ENCODE results near the gene SLC18A2.

Gene SLC18A2

DNA sequence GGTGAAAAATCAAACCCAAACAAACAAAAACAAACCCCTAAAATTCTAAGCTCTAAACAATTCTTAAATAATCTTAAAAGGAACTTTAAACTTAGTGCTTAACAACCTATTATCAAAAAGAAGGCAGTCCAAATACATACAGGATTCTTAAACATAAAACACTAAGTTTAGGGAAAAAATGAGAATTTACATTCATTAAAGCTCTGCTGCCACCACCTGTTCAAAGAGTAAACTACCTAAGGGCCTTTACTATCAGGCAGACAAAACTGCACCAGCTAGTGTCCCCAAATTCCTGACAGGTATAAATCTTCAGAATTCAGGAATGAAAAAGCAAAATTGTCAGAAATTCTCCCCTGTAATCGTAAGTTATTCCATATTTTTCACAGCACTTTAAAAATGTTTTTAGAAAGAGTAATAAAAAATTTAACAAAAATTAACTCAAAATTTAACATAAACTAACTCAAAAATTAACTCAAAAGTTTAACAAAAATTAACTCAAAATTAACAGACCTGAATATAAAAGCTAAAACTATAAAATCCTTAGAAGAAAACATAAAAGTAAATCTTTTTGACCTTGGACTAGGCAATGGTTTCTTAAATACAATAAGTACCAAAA, 79.2 kb downstream of the SLC18A2 start:
- peak; percentile 11 for DNase-seq

DNA sequence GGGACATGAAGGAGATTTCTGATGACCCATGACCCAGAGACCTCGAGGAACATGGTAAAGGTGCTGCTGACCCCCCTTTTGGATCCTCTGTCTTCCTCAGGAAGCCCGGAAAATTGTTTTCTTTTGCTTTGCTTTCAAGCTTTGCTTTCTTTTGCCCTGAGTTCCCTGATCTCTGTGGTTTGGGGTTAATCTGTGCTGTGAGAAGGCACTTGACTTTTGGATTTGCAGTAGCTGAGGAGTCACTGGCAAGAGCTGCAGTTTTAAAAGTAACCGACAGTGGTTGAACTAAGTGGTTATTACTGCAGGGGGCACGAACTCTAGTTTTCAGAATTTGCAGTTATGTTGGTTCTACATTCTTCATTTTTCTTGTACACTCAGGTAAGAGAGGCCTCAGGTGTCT, 81.3 kb downstream of the SLC18A2 start:
- DNase-seq, result no peak

DNA sequence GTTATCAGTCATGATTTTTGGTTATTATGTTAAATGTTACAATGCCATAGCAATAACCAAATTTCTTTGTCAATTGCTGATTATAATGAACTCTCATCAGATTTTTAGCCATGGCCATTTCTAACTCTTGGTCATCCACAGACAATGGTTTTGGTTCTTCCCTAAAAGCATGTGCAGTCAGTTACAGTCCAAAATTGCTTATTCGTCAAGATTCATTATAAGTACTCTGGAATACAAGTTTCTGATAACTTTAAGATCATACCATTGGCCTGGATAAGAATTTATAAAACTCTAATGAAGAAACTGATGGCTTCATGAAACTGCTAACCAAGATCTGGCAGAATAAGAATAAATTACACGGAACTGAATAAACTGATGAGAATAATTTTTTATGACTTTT, 83.5 kb downstream of the SLC18A2 start:
- DNase-seq, result no peak

DNA sequence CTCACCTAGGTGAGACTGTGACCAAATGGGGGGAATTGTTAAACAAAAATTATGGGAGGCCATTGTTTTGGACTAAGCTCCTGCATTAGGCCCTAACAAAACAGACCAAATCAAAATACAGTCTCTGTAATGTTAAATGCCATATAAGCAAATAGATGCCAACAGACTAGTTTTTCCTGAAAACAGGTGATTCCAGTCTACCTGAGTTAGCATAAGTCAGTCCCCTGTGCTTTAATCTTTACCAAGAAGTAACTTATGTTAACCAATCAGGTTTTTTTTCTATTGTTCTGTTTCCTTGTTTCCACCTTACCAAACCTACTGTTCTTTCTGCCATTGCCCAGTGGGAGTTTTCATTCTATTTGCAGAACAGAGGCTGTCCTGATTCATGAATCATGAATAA, 86.3 kb downstream of the SLC18A2 start:
- no peak for DNase-seq

All from activated CD4-positive, alpha-beta T cell treated with anti-CD3 and anti-CD28 coated beads, Interleukin-10, Interleukin-2, amounts not matched to agents 100 ng/mL and 50 ng/mL, durations not matched to agents 16 hours and 8 hours (primary cell).